ENCODE measurements around the gene G3BP1. TPM values are rescaled to one million over a fixed set of nuclear protein-coding genes. Genes with fewer than 3 reads are reported as not detected.

G3BP1 gene
- total RNA-seq, 1 experiment from 2014 or later, result 400 TPM

Other genes with a start within 250 kb of the G3BP1 start
- gene FAT2, start 180.6 kb upstream of the G3BP1 start, total RNA-seq (2021), result 0.14 to 0.26 TPM (median 0.16 TPM) in 3 replicates
- gene SPARC, start 85.0 kb upstream of the G3BP1 start, total RNA-seq (2021), result 357 to 418 TPM (median 358 TPM) in 3 replicates
- 76.4 to 79.3 TPM (median 77.4 TPM) in 3 replicates for gene ATOX1, start 13.3 kb upstream of the G3BP1 start, total RNA-seq (2021)
- gene GLRA1, start 152.9 kb downstream of the G3BP1 start, total RNA-seq (2021), result not detected in 3 replicates

All from WTC11 (cell line).